ENCODE measurements around the gene RTN4RL1.

Gene RTN4RL1

GRCh38 chr17:2058586-2059546, 33.7 kb upstream of the RTN4RL1 start:
- Histone ChIP-seq H3K4me3 (ENCODE audit: low read depth, low read length) (peak overlapping the region; percentile 32; the same call in 1 of the 2 replicates), H3K9ac (ENCODE audit: low read depth, low read length) (no peak overlapping the region), H3K9me3 (ENCODE audit: control insufficient read depth, insufficient read depth, low read length) (no peaks in the 10 kb centered on the region), H3K4me1 (ENCODE audit: control insufficient read depth, insufficient read depth, low read length) (peaks cover 23% of the 10 kb centered on the region), H3K36me3 (ENCODE audit: control insufficient read depth, insufficient read depth, low read length) (peaks cover 2% of the 10 kb centered on the region; the same call in 1 of the 2 replicates), H3K27me3 (ENCODE audit: control insufficient read depth, insufficient read depth, low read length) (peaks cover 65% of the 10 kb centered on the region), H3K27ac (ENCODE audit: low read depth, low read length) (no peak overlapping the region)

DNA sequence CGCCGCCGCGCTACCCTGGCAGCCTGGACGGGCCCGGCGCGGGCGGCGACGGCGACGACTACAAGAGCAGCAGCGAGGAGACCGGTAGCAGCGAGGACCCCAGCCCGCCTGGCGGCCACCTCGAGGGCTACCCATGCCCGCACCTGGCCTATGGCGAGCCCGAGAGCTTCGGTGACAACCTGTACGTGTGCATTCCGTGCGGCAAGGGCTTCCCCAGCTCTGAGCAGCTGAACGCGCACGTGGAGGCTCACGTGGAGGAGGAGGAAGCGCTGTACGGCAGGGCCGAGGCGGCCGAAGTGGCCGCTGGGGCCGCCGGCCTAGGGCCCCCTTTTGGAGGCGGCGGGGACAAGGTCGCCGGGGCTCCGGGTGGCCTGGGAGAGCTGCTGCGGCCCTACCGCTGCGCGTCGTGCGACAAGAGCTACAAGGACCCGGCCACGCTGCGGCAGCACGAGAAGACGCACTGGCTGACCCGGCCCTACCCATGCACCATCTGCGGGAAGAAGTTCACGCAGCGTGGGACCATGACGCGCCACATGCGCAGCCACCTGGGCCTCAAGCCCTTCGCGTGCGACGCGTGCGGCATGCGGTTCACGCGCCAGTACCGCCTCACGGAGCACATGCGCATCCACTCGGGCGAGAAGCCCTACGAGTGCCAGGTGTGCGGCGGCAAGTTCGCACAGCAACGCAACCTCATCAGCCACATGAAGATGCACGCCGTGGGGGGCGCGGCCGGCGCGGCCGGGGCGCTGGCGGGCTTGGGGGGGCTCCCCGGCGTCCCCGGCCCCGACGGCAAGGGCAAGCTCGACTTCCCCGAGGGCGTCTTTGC, 32.8 kb upstream of the RTN4RL1 start:
- H3K4me1 ChIP-seq (ENCODE audit: control insufficient read depth, insufficient read depth, low read length): peaks cover 18% of the 10 kb centered on the region
- no peaks in the 10 kb centered on the region for H3K36me3 ChIP-seq (ENCODE audit: control insufficient read depth, insufficient read depth, low read length)
- H3K27ac ChIP-seq (ENCODE audit: low read depth, low read length): no peak overlapping the region
- H3K9me3 ChIP-seq (ENCODE audit: control insufficient read depth, insufficient read depth, low read length): no peaks in the 10 kb centered on the region
- H3K9ac ChIP-seq (ENCODE audit: low read depth, low read length): no peak overlapping the region
- H3K27me3 ChIP-seq (ENCODE audit: control insufficient read depth, insufficient read depth, low read length): peaks cover 74% of the 10 kb centered on the region
- H3K4me3 ChIP-seq (ENCODE audit: low read depth, low read length): no peak overlapping the region

- Histone ChIP-seq H3K4me3 (ENCODE audit: low read depth, low read length) (peak overlapping the region; percentile 6; the same call in 1 of the 2 replicates), H3K27me3 (ENCODE audit: control insufficient read depth, insufficient read depth, low read length) (peaks cover 76% of the 10 kb centered on the region), H3K27ac (ENCODE audit: low read depth, low read length) (no peak overlapping the region), H3K9ac (ENCODE audit: low read depth, low read length) (no peak overlapping the region), H3K36me3 (ENCODE audit: control insufficient read depth, insufficient read depth, low read length) (no peaks in the 10 kb centered on the region), H3K4me1 (ENCODE audit: control insufficient read depth, insufficient read depth, low read length) (peaks cover 12% of the 10 kb centered on the region), H3K9me3 (ENCODE audit: control insufficient read depth, insufficient read depth, low read length) (no peaks in the 10 kb centered on the region)
Observed at GRCh38 chr17:2057175-2057759, 32.1 kb upstream of the RTN4RL1 start.

GRCh38 chr17:2056206-2057174, 31.4 kb upstream of the RTN4RL1 start:
- H3K9ac ChIP-seq (ENCODE audit: low read depth, low read length): no peak overlapping the region
- H3K27me3 ChIP-seq (ENCODE audit: control insufficient read depth, insufficient read depth, low read length): peaks cover 84% of the 10 kb centered on the region

GRCh38 chr17:2055292-2056205, 30.4 kb upstream of the RTN4RL1 start:
- H3K9ac ChIP-seq (ENCODE audit: low read depth, low read length): no peak overlapping the region
- peaks cover 9% of the 10 kb centered on the region for H3K4me1 ChIP-seq (ENCODE audit: control insufficient read depth, insufficient read depth, low read length)
- peak overlapping the region; percentile 51 for H3K4me3 ChIP-seq (ENCODE audit: low read depth, low read length)
- peaks cover 94% of the 10 kb centered on the region for H3K27me3 ChIP-seq (ENCODE audit: control insufficient read depth, insufficient read depth, low read length)
- no peak overlapping the region for H3K27ac ChIP-seq (ENCODE audit: low read depth, low read length)
- H3K36me3 ChIP-seq (ENCODE audit: control insufficient read depth, insufficient read depth, low read length): no peaks in the 10 kb centered on the region
- H3K9me3 ChIP-seq (ENCODE audit: control insufficient read depth, insufficient read depth, low read length): no peaks in the 10 kb centered on the region

More at GRCh38 chr17:2056206-2057174, 31.4 kb upstream of the RTN4RL1 start:
- peaks cover 9% of the 10 kb centered on the region for H3K4me1 ChIP-seq (ENCODE audit: control insufficient read depth, insufficient read depth, low read length)
- H3K36me3 ChIP-seq (ENCODE audit: control insufficient read depth, insufficient read depth, low read length): no peaks in the 10 kb centered on the region
- no peaks in the 10 kb centered on the region for H3K9me3 ChIP-seq (ENCODE audit: control insufficient read depth, insufficient read depth, low read length)
- H3K27ac ChIP-seq (ENCODE audit: low read depth, low read length): no peak overlapping the region
- H3K4me3 ChIP-seq (ENCODE audit: low read depth, low read length): peak overlapping the region; percentile 6

- H3K9ac ChIP-seq (ENCODE audit: low read depth, low read length): no peak within 1 kb of the TSS
- no peaks in the 10 kb centered on the region for H3K9me3 ChIP-seq (ENCODE audit: control insufficient read depth, insufficient read depth, low read length)
- H3K27ac ChIP-seq (ENCODE audit: low read depth, low read length): no peak within 1 kb of the TSS
- H3K4me1 ChIP-seq (ENCODE audit: control insufficient read depth, insufficient read depth, low read length): peaks cover 9% of the 10 kb centered on the region
- H3K36me3 ChIP-seq (ENCODE audit: control insufficient read depth, insufficient read depth, low read length): no peaks in the 10 kb centered on the region
- H3K4me3 ChIP-seq (ENCODE audit: low read depth, low read length): peak within 1 kb of the TSS; percentile 53
- H3K27me3 ChIP-seq (ENCODE audit: control insufficient read depth, insufficient read depth, low read length): peaks cover 92% of the 10 kb centered on the region
Observed at GRCh38 chr17:2054512-2055291, 29.6 kb upstream of the RTN4RL1 start, which contains the start of gene HIC1. Gene HIC1, plus strand, starts transcription at chr17:2055103. Its CDS starts 1,588 bp downstream, at chr17:2056691.

- Histone ChIP-seq H3K4me3 (ENCODE audit: low read depth, low read length) (peak overlapping the region; percentile 53), H3K27ac (ENCODE audit: low read depth, low read length) (no peak overlapping the region), H3K9me3 (ENCODE audit: control insufficient read depth, insufficient read depth, low read length) (no peaks in the 10 kb centered on the region), H3K9ac (ENCODE audit: low read depth, low read length) (no peak overlapping the region), H3K4me1 (ENCODE audit: control insufficient read depth, insufficient read depth, low read length) (peaks cover 9% of the 10 kb centered on the region), H3K36me3 (ENCODE audit: control insufficient read depth, insufficient read depth, low read length) (no peaks in the 10 kb centered on the region), H3K27me3 (ENCODE audit: control insufficient read depth, insufficient read depth, low read length) (peaks cover 92% of the 10 kb centered on the region)
Observed at GRCh38 chr17:2054262-2054511, 29.1 kb upstream of the RTN4RL1 start.

DNA sequence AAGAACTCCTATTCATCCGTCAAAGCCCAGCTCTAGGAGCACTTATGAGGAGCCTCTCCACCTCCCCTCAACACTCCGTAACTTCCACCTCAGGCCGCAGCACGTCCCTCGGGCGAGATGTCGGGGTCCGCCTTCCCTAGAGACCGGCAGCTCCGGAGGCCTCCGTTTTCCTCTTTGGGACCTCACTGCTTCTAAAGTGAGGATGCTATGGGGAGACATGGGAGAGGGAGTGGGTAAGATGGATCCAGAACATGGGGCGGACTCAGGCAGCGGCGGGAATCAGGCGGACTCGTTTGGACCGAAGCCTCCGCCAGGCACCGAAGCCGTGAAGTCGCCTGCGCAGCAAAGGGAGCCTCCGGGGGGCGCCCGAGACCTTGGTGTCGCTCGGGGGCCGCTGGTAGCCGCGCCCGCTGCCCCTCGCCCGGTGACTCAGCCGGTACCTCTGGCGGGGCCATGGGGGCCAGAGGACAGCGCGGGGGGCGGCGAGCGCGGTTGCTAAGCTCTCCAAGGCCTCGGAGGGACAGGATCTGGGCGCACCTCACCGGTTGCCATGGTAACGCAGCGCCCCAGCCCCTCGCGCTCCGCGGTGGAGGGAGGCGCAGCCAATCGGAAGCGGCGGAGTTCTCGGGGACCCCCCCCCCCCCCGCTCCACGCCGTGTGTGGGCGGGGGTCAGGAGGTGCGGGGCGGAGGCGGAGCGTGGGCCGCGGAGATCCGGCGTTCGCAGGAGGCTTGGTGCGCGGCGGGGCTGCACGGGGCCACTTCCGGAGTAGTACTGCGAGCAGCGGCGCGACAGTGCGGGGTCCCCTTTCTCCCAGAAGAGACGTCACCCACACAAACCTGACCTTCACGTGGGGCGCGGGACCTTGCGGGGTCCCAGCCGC, 28.5 kb upstream of the RTN4RL1 start:
- Histone ChIP-seq H3K9ac (ENCODE audit: low read depth, low read length) (no peak overlapping the region), H3K4me3 (ENCODE audit: low read depth, low read length) (peak overlapping the region; percentile 53), H3K27me3 (ENCODE audit: control insufficient read depth, insufficient read depth, low read length) (peaks cover 92% of the 10 kb centered on the region), H3K4me1 (ENCODE audit: control insufficient read depth, insufficient read depth, low read length) (peaks cover 9% of the 10 kb centered on the region), H3K9me3 (ENCODE audit: control insufficient read depth, insufficient read depth, low read length) (no peaks in the 10 kb centered on the region), H3K36me3 (ENCODE audit: control insufficient read depth, insufficient read depth, low read length) (no peaks in the 10 kb centered on the region), H3K27ac (ENCODE audit: low read depth, low read length) (no peak overlapping the region)
